ENCODE measurements around the gene MGAT5B.
"Not testable (repeated sequence)": the region's sequence is repeated elsewhere in the genome, so short reads cannot be mapped to it uniquely, and the experiment has no call there.

MGAT5B gene

GRCh38 chr17:76868176-76868668 is at the start of gene MGAT5B:
MGAT5B (plus strand) TSS chr17:76868404; CDS start chr17:76869030, 626 bp downstream.
- DNase-seq (ENCODE audit: low spot score) = peak; percentile 90

GRCh38 chr17:76820039-76820438 is 48.2 kb upstream of the MGAT5B start:
- DNase-seq (ENCODE audit: low spot score) = no peak

GRCh38 chr17:76820561-76820960 is 47.6 kb upstream of the MGAT5B start:
- DNase-seq (ENCODE audit: low spot score) = no peak

- DNase-seq (ENCODE audit: low spot score) = no peak
Observed at GRCh38 chr17:76822184-76822778, 45.9 kb upstream of the MGAT5B start.

GRCh38 chr17:76824093-76824492 is 44.1 kb upstream of the MGAT5B start:
- DNase-seq (ENCODE audit: low spot score) = no peak

GRCh38 chr17:76826330-76827068 is 41.7 kb upstream of the MGAT5B start:
- no peak for DNase-seq (ENCODE audit: low spot score)

- DNase-seq (ENCODE audit: low spot score) = no peak
Observed at GRCh38 chr17:76827736-76828135, 40.5 kb upstream of the MGAT5B start.

GRCh38 chr17:76830987-76831715 is 37.1 kb upstream of the MGAT5B start:
- no peak for DNase-seq (ENCODE audit: low spot score)

- DNase-seq (ENCODE audit: low spot score) = no peak
Observed at GRCh38 chr17:76833034-76833644, 35.1 kb upstream of the MGAT5B start.

GRCh38 chr17:76833747-76834146 is 34.5 kb upstream of the MGAT5B start:
- no peak for DNase-seq (ENCODE audit: low spot score)

- DNase-seq (ENCODE audit: low spot score) = no peak
Observed at GRCh38 chr17:76834870-76835269, 33.3 kb upstream of the MGAT5B start.

GRCh38 chr17:76840443-76840767 is 27.8 kb upstream of the MGAT5B start:
- no peak for DNase-seq (ENCODE audit: low spot score)

- no peak for DNase-seq (ENCODE audit: low spot score)
Observed at GRCh38 chr17:76840884-76841775, 27.1 kb upstream of the MGAT5B start.

- no peak for DNase-seq (ENCODE audit: low spot score)
Observed at GRCh38 chr17:76841776-76842405, 26.3 kb upstream of the MGAT5B start.

- not testable (repeated sequence) for DNase-seq (ENCODE audit: low spot score)
Observed at GRCh38 chr17:76843068-76843467, 25.1 kb upstream of the MGAT5B start.

GRCh38 chr17:76843703-76844484 is 24.3 kb upstream of the MGAT5B start:
- peak; percentile 41 for DNase-seq (ENCODE audit: low spot score)

- DNase-seq (ENCODE audit: low spot score) = no peak
Observed at GRCh38 chr17:76844485-76844829, 23.7 kb upstream of the MGAT5B start.

GRCh38 chr17:76844846-76845245 is 23.4 kb upstream of the MGAT5B start:
- no peak for DNase-seq (ENCODE audit: low spot score)

GRCh38 chr17:76845541-76846017 is 22.6 kb upstream of the MGAT5B start:
- DNase-seq (ENCODE audit: low spot score) = no peak

- DNase-seq (ENCODE audit: low spot score) = no peak
Observed at GRCh38 chr17:76847031-76847430, 21.2 kb upstream of the MGAT5B start.
